NCI-H1048 (cell line): ENCODE measurements around the gene GASK1A.
"Not testable (repeated sequence)": the region's sequence is repeated elsewhere in the genome, so short reads cannot be mapped to it uniquely, and the experiment has no call there.

Experiments
- DNase-seq: peaks from one replicate; lab custom pipeline; 2025; lab: John Stamatoyannopoulos, UW

GASK1A gene

DNA sequence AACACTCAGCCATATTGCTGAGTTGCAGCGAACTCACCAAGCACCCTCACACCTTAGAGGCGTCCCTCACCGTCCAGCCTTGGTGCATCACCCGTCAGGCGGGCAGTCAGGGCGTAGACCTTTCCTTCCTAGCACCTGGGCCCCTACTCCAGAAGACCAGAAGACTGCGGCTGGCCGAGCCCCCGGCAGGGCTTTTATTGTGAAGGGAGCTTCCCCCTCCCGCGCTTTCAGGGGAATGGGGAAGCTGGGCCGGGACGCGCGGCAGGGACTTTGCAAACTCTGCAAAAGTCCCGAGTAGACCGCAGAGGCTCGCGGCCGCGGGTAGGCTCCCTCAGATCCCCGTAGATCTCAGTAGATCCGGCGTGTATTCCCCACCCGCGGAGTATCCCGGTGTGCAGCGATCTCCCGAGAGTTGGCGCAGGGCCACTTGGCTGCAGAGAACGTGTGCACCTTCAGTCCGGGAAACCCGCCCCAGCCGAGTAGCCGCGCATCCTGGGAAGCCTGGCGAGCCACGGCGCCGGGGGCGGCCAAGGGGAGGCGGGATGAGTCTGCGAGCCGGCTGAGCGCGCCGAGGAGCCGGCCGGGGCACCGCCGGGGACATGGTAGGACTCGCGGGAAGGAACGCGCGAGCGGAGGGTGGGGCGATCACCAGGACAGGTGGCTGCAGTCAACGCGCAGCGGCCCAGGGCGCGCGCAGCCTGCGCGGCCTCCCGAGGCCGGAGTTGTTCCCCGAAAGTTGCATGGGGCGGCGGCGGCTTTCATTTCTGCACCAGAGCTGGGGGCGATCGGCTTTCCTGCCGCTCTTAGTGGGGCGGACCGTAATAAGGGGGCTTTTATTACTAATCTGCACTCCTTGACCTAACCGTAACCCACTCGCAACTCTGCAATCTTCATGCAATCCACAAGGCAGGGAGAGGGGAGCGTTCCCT is at the start of gene GASK1A:
Gene GASK1A (plus strand): TSS at position 268 of the 929 bp plus-strand sequence. CDS start 332 bp downstream, at position 600.
- no peak for DNase-seq

DNA sequence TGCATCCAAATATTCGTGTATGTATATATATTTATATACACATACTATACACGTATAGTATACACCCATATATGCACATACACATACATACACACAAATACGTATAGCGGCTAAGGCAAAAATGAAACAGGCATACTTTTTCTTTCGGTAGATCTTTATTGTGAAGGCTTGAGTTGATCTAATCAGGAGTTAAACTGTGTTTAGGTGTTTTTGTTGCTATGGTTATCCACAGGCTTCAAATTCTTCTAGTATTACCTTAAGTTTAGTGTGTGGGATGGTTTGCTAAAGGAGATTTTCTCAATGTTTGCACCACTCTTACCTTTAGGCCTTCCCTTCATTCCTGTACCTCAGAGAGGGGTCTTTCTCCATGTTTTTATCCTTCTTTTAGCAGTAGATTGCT is 45.0 kb upstream of the GASK1A start:
- no peak for DNase-seq

DNA sequence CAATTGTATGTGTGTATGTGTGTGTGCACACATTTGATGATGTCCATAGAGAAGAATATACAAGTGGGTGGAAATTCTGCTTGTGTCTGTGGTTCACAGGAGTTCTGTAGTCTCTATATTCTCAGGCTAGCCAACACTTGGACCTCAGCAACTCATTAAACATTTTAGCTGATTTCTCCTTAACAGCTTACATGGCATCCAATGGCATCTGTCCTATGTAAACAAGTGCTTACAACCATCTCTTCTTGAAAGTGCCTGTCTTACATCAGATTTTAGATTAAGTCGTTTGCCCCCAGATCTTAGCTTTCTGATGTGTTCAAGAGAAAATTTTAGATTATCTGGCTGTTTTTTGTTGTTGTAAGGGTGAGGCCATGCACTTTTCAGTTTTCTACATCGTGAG is 44.2 kb upstream of the GASK1A start:
- DNase-seq, result no peak

DNA sequence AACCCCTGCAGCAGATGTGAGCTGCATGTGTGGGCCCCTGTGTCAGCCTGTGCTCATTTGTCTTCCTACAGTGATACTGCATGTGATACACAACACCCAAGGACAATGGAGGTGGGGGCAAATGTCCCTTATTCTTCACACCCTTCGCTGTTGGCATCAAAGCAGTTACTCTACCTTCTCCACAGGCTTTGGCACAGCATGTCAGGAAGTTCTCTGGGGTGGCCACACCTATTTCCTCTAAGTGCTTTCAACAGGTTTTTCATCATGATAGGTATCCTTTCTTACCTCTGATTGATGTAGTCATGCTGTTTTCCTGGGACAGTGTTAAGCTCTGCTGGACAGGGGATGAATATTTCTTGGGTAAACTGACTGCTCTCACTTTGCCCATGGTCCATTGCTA is 43.6 kb upstream of the GASK1A start:
- no peak for DNase-seq

DNA sequence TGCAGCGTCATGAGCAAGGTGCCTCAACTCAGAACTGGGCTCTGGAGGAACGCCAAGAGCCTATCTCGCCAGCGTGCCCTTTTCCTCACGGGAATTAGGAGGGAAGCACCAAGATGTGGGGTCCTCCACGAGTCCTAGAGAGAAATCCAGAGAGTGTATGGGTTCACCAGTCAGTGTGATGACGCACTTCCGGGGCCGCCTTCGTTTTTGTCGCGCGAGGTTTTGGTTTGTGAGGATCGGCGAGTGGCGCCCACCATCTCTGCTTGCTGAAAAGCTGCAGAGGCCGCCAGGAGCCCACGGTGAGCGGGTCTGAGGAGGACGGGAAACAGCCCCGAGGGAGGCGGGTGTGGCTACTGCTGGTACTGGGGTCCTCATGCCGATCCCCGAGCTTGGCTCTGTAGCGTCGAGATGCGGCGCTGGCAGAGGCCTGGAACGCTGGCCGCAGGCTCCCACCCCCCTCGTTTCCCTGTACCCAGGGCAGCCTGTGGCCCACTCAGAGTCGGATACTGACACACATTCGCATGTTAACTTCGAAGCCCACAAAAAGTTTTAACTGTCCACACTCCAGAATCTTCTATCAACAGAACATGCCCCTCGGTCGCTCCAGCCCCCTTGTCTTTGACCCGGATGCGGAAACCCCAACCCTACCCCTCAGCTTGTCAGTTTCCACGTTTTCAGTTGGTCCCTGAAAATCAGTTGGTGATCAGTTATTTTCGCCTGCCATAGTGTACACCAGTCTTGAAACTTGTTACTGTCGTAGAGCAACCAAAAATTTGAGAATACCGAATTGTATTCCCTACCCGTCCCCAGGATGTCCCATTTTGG is 42.7 kb upstream of the GASK1A start:
- no peak for DNase-seq

DNA sequence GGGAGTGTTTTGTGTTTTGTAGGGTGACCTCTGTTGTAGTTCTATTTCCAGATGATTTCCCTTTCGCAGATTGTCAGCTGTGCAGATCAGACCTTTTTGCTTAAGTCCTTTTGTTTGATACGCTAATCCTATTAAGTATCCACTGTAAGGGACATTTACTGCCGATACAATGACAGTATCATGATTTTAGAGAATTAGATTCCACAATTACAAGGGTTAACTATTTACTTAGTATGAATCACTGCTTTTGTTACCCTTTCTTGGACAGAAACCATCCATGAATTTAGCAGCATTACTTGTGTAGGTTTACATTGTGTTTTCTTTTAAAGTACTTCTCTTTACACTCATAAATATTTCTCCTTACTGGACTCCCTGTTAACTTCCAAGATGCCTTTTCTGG is 41.8 kb upstream of the GASK1A start:
- DNase-seq, result no peak

DNA sequence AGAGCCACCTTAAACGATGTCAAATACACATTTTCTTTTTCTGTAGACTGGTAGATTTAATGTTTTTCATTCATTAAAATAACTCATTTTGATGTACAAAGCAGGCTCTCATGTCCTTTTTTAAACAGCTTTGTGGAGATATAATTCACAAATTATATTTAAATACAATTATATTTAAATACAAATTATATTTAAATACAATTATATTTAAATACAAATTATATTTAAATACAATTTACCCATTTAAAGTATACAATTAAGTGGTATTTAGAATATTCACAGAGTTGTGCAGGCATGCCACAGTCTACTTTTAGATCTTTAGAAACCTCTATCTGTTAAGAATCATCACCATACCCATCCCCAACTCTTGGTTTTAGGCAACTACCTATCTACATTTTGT is 36.4 kb upstream of the GASK1A start:
- DNase-seq, result no peak

DNA sequence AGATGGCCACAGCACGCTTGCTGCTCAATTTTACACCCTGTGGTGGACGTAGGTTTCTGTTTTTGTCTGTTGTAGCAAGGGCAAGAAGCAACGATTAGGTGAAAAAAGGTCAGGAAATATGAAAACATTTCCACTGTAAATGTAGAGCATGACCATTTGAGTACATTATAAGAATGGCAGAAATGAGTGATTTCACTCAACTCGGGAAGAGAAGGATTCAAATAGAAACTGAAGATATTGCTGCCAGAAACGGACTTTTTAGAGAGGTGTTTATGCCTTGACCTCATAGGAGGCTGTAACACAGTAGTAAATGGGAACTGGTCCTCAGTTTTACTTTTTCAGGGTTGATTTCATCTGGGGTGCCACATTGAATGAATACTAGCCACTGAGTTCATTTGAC is 33.1 kb upstream of the GASK1A start:
- no peak for DNase-seq

DNA sequence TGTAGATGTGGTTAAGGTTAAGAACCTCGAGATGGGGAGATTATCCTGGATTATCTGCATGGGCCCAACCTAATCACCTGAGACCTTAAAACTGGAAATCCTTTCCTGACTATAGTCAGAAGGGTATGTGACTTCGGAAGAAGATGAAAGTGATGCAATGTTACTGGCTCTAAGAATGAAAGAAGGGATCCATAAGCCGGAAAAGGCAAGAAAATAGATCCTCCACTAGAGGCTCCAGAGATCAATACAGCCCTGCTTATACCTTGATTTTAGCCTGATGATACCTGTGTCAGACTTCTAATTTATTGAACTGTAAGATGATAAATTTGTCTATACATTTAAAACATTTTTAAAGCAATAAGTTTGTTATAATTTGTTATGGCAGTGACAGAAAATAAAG is 21.5 kb upstream of the GASK1A start:
- no peak for DNase-seq

DNA sequence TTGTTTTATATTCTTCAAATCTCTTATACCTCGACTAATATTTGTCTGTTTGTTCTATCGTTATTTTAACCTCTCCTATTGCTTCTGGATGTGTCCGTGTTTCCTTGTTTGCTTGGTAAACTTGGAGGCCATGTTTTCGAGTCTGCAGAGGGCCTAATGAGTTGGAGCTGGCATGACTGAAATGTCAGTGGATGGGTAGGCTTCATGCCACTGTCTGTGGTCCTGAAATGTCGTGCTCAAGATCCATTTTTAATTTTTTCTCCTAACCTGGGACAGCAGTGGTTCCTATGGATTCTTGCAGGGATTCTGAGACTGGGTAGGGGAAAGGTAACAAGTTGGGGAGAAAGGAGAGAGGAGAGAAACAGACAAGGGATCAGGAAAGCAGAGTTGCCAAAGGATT is 18.8 kb upstream of the GASK1A start:
- DNase-seq, result no peak

DNA sequence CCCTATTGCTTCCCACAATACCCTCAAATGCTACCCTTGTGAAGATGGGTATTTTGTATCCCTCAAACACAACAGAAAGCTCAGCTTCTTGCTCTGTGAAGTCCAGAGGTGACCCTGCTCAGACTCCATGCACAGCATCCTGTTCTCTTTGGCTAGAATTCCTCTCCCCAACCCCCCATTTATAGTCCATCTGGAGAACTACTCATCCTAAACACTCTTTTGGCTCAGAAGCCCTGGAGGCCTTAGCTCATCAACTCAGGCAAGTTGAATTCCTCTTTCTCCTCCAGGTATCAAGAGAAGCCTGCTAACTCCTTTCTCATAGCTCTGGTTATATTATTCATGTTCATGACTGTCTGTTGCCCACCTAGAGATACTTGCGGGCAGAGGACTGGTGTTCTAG is 18.3 kb upstream of the GASK1A start:
- DNase-seq, result no peak

DNA sequence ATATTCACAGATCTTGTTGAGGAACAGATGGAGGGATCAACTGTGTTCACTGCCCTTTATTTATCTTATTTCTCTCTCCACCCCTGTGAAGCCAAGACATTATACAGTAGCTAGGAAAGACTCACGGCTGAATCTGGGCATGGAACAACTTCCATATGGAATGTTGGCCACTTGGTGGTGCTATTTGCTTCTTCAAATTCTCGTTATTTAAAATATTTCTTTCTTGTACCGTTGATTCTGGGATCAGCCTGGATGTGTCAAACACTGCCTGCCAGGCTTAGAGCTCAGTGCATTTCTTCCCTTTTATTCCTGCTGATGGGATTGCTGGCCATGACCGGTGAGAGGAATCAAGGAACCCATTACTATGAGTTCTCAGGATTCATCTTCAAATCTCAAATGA is 17.5 kb upstream of the GASK1A start:
- DNase-seq, result peak; percentile 7

DNA sequence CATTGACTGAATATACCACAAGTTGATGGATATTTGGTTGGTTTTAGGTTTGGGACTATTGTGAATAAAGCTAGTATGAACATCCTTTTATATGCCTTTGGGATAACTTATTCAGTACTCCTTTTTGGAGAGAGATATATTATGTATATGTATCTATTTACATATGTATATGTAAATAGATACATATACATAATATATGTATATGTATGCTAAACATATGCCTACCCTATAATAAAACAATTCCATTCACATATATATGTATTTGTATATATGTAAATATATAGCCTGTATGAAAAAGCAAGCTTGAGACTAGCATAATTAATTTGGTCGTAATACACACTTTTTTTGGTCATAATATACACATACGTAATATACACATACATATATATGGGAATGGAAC is 15.8 kb upstream of the GASK1A start:
- DNase-seq, result no peak

DNA sequence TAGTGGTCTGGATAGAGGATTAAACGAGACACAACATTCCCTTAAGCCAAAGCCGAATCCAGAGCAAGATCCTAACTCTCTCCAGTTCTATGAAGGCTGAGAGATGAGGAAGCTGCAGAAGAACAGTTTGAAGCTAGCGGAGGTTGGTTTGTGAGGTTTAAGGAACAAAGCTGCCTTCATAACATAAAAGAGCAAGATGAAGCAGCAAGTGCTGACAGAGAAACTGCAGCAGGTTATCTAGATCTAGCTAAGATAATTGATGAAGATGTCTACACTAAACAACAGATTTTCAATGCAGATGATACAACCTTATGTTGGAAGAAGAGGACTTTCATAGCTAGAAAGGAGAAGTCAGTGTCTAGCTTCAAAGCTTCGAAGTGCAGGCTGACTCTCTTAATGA is 14.8 kb upstream of the GASK1A start:
- DNase-seq, result no peak

DNA sequence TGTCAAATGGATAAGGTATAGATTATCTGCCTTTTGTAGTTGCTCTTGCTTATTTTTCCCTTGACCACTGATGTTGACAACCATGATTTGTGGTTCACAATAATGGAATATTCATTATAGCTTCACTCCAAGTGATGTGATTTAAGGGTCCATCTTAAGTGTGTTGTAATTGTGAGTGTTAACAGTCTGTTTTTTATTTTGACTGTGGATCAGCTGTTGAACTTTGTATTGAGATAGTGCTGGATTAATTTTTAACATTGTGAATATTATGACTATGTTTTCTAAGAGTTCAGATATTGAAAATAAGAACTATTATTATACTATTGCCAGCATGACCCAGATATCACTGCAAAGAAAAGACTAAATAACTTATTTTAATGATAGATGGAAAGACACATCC is 8.6 kb upstream of the GASK1A start:
- no peak for DNase-seq

DNA sequence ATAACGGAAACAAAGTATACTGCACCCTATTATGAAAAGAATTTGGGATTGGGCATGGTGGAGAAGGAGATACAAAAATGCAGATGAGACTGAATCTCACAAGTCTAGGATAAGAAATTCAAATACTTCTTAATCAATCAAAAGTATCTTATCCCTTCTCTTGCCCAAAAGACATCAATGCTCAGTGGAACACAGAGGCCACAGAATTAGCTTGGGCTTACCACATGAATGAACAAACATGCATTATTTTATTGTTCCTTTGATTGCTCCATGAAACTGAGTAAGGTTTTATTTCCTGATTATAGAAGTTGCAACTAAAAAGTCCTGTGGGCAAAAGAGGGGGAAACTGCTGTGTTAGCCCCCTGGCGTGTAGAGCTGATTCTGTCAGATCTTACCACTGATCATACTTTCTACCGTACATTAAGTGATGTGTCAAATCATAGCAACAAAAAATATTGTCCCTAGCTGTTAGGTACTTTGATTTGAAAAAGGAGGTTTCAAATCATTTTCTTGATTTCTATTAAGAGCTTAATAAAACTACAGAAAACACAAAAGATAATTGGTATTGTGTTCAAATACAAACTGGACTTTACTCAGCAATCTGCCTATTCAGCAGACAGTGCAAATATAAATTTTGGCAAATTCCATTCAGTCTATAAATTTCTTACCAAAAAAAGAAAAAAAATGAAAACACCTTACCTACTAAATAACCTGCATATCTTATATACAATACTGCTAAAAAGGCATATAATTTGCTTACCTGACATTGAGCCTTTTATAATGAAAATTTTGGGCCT is 7.9 kb upstream of the GASK1A start:
- no peak for DNase-seq

DNA sequence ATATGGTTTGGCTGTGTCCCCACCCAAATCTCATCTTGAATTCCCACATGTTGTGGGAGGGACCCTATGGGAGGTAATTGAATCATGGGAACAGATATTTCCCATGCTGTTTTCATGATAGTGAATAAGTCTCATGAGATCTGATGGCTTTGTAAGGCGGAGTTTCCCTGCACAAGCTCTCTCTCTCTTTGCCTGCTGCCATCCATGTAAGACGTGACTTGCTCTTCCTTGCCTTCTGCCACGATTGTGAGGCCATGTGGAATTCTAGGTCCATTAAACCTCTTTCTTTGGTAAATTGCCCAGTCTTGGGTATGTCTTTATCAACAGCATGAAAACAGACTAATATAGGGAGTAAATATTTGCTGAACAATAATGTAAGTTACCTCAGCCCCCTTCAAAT is 4.2 kb upstream of the GASK1A start:
- not testable (repeated sequence) for DNase-seq

DNA sequence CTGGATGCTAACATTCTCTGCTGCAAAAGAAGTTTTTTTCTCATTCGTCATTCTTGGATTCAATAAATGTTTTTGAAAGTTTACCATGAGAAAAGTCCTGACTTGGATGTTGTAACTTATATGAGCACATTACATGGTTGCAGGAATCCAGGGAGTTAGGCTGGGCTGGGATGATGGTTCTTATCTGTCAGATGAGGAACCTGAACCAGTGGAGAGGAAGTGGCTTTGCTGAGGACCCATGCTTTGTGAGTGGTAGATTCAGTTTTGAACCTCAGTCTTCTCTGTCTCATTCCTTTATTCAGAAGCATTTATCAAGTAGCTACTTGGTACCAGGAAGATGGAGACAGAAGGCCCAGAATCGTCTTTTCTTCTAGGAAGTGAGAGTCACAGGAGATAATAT is 3.7 kb upstream of the GASK1A start:
- DNase-seq, result no peak

DNA sequence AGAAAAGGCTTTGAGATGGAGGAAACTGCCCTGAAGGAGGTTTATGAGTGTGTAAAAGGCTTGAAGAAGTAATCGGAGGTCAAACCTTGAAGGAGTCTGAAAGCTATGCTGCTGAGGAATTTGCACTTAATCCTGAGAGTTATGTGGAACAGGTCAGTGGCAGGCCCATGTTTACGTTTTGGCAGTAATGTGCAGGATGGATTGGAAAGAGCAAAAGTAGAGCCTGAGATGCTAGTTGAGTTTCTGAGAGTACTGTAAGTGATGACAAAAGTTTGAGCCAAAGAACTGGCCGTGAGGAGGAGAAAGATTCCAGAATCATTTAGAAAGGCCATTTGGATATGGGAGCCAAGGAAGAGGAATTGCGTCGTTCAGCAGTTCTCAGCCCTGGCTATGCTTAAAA is 3.2 kb upstream of the GASK1A start:
- DNase-seq, result no peak

DNA sequence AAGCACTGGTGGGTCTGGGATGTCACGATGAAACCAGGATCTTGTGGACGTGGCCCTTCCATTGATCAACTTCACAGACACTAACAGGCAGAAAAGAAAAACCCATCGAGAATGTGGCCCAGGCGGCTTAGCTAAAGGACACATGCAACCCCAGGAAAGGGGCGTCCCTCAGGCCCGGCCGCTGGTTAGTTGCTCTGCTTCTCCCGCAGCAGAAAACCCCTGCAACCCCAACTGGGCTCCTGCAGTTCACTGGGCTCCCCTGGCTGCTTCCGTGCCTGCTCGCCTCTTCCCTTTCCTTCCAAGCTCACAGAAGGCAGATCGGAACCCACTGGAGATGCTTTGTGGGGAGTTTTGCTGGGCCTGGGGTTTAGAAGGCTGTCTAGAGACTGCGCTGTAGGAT is 1.1 kb downstream of the GASK1A start:
- DNase-seq, result no peak

DNA sequence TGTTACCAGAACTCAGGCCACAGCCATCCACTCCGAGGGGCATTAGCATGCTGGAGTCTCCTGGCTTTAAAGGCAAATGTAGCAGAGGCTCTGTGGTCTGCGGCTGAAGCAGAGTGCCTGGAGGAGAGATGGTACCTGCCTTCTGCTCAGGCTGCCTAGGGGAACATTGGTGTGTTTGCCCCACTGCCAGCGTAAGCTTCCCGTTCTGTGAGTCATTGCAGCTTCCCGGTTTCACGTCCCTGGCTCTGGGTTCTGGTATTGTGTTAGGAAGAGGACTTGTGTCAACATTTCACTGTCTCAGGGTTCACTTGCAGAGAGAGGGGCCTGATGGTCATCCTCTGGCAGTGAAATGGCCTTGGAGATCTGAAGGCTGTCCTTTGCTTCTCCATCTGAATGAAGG is 1.8 kb downstream of the GASK1A start:
- DNase-seq, result no peak

DNA sequence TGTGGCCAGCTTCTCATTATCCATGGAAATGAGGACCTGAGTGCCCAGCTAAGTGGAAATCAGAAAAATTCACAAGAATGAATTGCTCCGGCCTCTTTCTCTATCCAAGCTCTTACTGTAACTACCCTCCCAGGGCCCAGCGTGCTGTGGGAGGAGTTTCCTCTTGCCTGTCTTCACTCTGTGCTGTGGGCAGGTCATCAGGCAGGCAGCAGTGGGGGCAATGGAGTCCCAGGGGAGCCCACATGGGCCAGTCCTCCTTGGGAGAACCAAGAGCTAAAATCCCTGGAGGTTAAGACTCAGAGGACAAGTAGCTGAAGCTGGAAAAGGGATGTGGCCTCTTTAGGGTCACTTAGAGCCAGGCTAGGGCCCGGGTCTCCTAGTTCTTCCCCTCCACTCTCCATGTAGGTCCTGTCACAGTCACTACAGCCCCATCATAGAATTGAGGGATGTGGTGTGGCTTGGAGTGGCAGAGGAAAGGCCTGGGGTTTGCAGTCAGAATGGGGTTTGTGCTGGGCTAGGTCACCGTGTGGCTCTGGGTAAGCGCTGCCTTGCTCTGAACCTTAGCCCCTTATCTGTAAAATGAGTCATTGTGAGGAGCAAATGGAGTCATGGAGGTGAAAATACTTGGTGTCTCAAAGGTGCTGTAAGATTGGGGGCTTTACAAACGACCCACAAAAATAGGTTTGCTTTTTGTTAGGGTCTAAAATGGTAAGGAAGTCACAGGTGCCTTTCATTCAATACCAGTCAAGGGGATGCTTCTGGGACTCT is 3.7 kb downstream of the GASK1A start:
- DNase-seq, result no peak
